HG02938 (cell line): ENCODE data around the gene PMFBP1.

ENCODE experiments used
- ATAC-seq: cut with Tn5 transposase; IDR thresholded peaks from one replicate; pipeline ENCODE4 v1.9.1; 2021; ENCODE audit warnings: mild to moderate bottlenecking, moderate library complexity; ENCODE audit not compliant: unreplicated experiment

Gene PMFBP1

DNA sequence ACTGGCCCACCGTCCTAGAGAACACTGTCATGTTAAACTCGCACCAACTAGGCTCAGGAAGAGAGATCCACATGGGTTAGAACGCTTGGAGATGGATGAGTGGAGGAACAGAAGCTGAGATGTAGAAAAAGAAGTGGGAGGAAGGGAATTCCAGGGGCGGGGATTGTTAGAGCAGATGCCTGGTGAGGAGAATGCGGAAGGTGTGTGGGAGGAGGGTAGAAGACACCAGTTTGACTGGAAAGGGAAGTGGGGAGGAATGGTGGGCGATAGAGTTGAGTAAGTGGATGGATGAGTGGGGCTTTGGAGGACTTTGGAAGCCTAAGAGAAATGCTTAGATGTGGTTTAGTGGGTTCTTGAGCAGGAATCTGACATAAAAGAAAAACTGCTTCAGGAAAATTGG is 40.9 kb downstream of the PMFBP1 start:
- no peak for ATAC-seq

DNA sequence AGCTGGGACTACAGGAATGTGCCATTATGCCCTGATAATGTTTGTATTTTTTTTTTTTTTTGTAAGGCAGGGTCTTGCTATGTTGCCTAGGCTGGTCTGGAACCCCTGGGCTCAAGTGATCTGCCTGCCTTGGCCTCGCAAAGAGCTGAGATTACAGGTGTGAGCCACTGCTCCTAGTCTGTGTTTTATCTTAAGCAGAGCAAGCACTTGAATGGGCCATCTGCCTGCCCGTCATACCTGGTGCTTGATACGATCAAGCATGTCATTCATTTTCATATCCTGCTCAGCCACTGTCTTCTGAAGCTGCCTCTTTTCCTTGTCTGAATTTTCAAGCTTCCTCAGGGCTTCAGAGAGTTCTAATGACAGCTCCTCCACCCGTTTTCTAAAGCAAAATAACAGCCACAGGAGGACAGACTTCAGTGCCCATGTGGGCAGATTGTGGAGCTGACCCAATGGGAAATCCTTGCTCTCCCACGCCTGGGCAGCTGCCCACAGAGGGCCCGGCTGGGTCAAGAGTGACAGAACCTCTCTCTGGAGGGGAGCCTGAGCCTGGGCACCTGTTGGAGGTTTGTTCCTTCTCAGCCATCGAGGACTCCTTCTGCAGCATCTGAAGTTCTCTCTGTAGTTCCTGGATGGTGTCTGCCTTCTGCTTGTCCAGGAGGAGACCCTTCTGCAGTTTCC is 41.8 kb downstream of the PMFBP1 start:
- ATAC-seq: no peak

DNA sequence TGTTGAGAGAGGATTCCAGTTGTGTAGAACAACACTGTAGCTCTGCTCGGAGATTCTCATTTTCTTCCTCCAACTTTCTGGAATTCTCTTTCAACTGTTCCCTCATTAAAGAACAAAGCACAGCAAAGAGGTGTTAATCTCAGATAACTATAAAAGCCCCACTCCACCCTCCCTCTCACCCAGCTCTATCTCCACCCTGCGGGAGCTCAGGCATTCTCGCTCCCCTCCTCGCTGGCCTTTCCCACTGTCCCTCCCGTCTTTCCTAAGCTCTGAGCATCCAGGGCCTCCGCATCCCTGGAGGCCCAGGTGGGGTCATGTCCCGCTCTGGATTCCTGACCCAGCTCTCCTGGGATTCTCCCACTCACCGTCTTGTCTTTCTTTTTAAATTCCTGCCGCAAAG is 43.3 kb downstream of the PMFBP1 start:
- no peak for ATAC-seq

DNA sequence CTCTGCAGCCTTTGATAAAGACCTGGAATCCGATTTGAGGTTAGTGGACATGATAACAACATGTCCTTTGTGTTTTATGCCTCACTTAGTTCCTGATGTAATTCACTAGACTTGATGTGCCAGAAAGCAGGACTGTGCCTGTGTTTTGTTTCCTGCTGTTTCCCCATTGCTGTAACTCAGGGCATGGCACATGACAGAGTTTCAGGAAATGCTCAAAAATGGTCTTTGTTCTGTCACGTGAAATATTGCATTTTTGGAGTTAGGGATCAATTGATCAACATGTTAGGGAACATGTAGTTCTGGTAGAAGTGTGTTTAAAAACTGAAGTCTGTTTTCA is 45.6 kb downstream of the PMFBP1 start:
- ATAC-seq: no peak

DNA sequence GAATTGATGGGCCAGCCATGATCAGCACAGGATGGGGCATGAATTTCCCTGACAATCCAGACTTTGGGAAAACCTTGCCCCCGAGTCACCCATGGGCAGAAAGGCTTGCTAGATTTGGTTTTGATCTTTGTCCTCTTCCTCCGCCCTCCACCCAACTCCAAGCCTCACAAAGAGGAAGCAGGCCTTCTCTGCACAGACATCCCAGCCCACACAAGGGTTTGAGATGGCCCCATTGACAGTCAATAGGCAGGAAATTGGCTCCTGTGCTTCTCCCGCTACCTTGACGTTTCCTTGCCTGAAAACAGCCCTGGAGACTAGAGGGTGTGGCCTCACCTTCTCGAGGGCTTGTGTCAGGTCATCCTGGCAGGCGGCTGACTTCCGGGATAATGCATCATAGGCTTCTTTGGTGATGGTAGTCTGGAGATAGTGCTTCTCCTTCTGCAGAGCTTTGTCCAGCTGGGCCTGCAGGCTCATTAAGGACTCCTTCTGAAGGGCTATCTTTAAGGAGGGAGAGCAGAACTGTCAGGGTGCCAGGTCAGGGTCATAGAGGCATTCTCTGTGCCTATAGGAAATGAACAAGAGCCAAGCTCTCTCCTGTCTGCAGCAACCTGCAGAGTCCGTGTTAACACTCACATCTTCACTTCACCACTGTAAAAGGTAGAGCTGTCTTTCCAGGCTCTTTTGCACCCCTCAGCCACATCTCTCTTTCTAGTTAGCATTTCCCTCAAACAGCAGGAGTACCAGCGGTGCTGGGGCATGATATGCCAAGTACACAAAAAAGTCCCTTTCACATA is 46.1 kb downstream of the PMFBP1 start:
- no peak for ATAC-seq

DNA sequence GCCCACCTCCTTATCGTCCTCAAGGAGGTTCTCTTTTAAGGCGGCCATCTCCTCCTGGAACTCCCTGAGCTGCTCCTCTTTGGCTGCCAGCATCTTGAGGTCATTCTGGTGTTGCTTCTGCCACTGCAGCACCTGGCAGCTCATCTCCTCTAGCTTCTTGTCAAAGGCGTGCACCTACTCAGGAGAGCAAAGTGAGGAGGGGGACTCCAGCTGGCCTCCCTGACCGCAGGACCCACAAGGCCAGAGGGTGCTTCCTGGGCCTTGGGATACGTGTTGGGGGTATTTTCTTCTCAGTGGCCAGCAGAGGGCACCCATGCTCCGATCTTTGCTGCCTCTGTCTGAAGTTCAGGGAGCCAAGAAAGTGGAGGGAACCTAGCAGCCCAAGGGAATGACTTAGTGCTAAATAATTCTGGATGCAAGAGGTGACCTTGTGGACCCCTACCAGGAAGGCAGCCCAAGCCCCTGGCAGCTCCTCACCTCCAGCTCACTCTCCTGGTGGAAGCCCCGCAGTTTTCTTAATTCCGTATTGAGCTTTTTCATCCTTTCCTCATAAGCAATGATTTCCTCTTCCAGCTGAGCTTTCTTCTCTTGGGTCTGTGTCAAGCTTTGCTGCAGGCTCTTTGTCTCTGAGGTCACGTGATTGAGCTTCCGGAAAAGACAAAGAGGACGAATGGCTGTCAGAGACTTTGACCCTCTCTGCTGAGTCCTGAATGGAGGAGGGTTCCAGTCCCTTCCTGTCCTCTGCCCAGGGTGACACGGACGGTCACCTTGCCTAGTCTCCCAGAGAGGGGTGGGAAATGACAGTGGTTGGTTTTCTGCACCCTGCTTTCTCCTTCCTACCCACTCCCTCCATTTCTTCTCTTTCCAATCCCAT is 47.0 kb downstream of the PMFBP1 start:
- peak; percentile 54 for ATAC-seq

DNA sequence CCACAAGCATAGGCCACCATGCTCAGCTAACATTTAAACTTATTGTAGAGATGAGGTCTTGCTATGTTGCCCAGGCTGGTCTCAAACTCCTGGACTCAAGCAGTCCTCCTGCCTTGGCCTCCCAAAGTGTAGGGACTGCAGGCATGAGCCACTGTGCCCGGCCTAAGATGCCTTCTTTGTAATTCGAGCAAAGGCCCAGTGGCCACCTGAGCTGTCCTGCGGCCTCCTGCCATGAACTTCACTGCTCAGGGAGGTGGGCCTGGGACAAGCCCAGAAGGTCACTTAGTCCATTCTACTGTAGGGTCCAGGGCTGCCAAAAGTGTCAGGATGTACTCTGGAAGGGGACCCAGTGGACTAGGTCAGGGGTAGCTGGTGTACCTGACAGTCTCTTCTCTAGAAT is 47.8 kb downstream of the PMFBP1 start:
- no peak for ATAC-seq

DNA sequence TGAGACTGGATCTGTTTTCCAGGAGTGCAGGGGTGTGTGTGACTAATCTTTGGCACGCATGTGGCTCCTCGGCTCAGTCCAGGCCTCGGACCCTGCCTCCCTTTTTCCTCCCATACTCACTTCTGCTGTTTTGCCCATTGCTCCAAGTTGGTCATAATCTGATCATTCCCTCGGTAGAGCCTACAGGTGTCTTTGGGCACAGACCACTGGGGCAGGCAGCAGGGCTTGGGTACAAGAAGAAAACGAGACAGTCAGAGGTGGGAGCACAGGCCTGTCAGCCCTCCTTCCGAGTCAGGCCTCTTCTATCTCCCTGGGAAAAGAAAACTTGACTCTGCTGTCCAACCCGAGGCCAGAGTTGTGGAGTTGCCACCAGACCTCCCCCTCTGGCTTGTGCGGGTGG is 48.5 kb downstream of the PMFBP1 start:
- ATAC-seq: no peak

DNA sequence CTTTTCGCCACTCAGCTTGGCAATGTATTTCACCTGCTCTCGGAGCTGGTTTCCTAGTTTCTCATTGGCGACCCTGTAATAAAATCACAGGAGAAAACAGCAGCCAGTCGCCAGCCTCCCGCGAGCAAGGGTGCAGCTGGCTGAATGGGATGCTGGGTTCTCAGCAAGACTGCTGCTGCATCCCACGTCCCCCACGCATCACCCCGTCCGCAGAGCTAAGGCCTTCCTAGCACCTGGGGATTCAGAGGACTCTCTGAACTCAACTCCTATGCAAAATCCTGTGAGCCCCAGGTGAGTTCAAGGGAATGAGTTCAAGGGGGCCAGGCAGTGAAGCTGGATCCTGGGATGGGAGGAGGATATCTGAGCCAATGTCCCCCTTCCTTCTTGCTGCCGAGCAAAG is 49.0 kb downstream of the PMFBP1 start:
- ATAC-seq: no peak

DNA sequence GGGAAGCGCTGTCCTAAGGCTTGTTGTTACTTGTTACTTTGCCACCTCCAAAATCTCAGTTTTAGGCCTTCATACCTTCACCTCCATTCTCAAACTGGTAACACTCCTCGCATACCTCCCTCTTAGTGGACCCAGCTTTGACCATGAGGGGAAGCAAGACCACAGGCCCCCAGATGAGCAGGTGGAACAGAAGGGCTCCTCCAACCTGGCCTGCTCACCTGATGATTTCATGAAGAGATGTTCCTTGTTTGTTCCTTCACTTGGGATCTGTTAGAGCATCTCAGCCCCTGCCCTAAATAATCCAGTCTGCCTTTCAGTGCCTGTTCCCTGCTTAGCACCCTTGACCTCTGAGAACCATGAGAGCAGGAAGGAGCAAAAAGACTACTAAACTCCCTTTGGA is 49.6 kb downstream of the PMFBP1 start:
- ATAC-seq: no peak

DNA sequence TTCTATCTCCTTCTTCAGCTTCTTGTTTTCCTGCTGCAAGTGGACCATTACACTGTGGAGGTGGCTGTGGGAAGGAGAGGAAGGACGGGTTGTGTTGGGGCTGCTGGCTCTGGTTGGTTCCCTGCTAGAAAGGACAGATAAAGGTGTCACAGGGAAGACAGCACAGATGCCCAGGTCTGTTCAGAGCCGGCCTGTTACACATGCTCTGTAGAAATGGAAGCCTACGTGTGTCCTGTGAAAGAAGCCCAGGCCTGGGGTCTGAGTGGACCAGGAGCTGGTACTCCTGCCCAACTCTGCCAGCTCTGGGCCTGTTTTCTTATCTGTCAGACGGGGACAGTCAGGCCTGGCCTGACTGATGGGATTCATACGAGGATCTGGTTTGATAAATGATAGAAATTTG is 51.9 kb downstream of the PMFBP1 start:
- ATAC-seq: no peak

DNA sequence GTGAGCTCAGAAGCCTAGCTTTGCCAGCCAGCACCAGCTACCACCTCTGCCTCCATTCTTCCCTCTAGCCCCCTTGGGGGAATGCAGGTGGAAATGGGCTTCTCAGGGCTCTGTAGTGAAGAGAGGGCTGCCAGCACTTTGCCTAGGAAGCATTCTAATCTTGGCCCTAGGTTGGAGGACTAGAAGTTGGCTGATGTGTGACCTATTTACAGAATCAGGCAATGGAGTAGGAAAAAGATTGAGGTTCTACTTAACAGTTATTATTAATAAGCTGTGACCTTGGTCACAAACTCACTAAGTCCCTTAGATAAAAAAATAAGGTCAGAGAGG is 58.4 kb downstream of the PMFBP1 start:
- no peak for ATAC-seq

DNA sequence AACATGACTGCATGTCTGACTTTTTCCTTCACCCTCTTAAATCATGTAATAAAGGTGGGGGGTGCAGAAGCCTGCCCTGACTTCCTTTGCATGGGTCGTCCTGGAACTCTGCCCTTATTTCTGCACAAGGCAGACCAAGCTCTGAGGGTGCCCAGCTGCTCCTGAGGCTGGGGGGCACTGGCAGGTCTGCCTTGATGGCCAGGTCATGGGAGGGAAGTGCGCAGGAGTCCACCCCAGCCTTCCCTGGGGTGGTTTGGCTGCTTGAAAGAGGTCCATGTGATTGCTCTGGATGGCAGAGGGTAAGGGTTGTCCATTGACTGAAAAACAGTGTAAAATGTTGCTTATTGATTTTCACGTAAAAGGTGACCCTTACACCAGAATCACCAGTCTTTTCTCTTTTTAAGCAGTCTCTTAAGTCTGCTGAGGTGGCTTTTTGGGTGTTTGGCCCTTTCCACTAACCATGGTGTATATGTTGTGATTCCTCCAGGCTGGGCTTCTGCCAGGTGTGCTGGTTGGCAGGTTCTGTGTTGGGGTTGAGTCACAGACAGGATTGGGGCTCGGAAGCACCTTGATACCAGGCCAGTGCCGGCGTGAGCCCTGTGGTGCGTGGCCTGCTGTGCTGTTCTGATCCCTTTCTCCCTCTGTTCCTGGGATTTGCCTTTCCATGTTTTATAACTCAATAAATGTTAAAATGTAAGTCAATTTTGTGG is 58.9 kb downstream of the PMFBP1 start:
- no peak for ATAC-seq

DNA sequence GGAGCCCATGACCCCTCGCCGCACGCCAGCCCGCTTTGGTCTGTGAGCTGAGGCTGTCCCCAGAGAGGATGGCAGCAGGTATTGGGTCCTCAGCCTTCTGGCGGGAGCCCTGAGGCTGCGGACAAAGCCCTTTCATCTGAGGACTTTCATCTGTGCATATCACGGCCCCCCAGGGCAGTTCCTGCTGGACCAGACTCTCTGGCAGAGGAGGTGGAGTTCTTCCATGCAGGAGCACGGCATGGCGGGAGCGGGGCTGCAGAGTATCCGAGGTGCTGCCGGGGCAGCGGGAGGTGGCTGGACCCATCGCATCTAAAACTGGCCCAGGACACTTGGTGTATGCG is 59.5 kb downstream of the PMFBP1 start:
- ATAC-seq: no peak

DNA sequence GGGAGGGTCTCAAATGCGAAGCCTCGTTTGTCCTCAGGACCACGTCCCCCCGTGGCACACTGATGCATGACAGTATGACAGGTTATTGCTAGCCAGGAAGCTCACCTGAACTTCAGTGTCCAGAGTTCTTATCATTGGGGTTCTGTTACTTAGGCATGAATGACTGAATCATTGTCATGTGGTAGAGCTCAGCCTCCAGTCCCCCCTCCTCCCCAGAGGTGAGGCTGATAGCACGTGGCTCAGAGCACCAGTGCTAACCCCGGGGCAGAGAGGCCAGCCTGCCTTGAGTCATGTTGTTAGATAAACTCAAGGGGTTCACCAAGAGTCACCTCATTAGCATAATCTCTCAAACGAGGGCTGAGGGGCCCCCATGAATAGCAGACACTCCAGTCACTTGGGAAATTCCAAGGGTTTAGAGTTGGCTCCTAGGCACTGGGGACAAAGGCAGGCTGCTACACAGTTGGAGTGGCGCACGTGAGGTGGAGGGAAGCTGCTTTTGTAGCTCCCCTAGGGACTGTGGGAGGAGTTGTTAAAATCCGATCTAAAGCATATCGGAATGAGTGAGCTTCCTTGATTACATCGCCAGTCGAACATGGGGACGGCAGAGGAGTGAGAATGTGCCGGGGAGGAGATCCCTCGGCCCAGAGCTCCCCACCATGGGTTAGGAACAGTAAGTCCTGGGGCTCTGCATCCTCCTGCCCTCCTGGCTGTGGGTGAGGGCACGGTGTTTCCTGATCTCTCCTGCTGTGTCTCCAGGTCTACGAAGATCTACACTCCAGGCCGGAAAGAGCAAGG is 60.1 kb downstream of the PMFBP1 start:
- no peak for ATAC-seq

DNA sequence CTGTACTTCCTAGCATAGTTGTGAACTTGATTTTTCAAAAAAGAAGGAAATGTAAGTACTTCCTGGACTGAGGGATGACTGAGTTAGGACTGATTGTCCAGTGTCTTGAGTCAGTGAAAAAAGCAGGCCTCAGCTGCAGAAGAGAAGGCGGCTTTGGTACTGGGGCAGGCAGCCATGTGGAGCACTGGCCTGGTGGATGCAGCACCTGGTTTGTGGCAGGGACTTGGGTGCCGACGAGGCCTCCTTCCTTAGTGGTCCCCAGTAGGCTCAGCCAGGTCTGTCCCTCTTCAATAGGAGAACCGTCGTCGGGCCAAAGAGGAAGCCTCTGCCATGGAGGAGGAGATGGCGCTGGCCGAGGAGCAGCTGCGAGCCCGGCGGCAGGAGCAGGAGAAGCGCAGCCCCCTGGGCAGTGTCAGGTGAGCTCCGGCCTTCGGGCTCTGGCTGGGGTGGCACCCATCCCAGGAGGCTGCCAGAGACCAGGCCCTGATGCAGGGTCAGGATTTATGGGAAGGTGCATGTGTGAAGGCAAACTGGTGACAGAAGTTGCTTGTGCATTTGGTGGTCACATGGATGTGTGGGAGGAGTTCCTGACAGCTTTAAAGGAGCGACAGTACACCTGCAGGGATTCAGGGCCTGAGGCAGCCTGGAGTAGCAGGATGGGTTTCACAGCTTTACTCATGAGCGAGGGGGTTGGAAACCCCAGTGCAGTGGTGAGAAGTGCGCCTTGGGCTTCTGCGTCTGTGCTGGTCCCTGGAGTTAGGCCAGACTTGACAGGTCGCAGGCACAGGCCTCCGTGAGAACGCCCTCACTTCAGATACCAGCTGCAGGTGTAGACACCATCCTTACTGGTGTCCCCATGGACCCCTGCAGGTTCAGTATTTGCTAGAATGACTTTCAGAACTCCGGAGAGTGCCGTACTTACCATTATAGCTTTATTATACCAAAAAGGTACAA is 61.0 kb downstream of the PMFBP1 start:
- no peak for ATAC-seq

DNA sequence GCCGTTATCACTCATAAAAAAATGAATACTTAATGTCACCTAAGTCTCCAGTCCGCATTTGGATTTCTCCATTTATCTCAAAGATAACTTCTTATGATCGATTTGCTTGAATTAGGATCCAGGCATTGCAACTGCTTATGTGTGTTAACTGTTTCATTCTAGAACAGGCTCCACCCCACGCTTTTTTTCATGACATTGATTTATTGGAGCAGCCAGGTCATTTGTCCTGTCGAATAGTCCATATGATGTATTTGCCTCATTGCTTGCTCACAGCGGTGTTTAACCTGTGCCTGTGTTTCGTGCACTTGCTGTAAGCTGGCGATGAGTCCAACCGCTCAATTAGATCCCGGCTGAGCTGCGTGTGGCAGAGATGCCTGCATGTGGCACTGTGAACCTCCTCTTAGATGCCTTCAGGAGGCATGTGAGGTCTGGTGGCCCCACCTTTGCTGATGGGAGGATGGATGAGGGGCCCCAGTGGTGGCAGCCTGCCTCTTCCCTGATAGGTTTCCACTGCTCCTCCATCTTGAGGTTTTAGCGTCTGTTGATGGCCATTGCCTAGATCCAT is 61.9 kb downstream of the PMFBP1 start:
- ATAC-seq: no peak

DNA sequence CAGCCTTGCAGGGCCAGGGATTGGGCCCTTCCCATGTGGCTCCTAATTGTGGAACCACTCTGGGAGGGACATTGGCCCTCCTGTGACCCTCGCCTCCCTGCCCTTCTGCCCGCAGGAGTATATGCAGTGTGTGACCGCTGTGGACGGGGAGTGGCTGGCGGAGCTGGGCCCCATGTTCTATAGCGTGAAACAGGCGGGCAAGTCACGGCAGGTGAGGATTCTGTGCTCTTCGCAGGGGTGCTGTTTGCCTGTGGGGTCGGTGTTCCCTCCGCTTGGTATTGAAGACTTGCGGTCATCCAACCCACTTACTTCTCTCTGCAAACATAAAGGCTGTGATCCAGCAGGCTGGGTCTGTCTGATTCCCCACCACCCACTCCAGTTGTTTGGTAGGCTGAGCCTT is 62.7 kb downstream of the PMFBP1 start:
- no peak for ATAC-seq
